HCT116 (cell line): ENCODE data around the gene SYT4. TPM values are rescaled to one million over a fixed set of nuclear protein-coding genes. Genes with fewer than 3 reads are reported as not detected.

Experiments
- ATAC-seq: fragments of 200-7000 bp; cut with Tn5 transposase; 2 replicates; pipeline ENCODE4 v1.9.1; 2020; ENCODE audit warnings: mild to moderate bottlenecking, moderate library complexity
- BruUV-seq: library from RNA; stranded (reverse); fragments of 400-500 nt; replicated peaks from 2 replicates; lab custom pipeline; 2021; lab: Mats Ljungman, UMichigan
- CTCF ChIA-PET: fragments of 300-600 bp; sonication (Branson Sonifier 250); formaldehyde crosslinking; loops from one replicate; lab custom pipeline; 2021; ENCODE audit warnings: antibody characterized with exemption; lab: Charles Lee
- POLR2A ChIA-PET: fragments of 300-600, 350-600 bp; sonication (Branson Sonifier 250); formaldehyde crosslinking; loops from one replicate; lab custom pipeline; 2021; ENCODE audit warnings: antibody characterized with exemption; lab: Charles Lee
- RAD21 ChIA-PET, 2 experiments: fragments of 300-600 bp; sonication (Branson Sonifier 250); formaldehyde crosslinking; loops; one replicate each; lab custom pipeline; 2023; ENCODE audit warnings: low total read pairs in 2 of 2; ENCODE audit not compliant: uncharacterized antibody in 2 of 2, unreplicated experiment in 2 of 2, low non-redundant PET in 1 of 2; lab: Charles Lee
- DNase-seq: peaks from one replicate; pipeline ENCODE4 v3.0.0-alpha.2; 2010; ENCODE audit warnings: low read depth, low spot score
- H2AFZ ChIP-seq: fragments of 200-600 bp; shearing (Covaris generic), sonication (generic); 2 replicates; pipeline ENCODE4 v1.6.1; 2017; ENCODE audit warnings: low read depth, mixed run types, mixed read lengths, antibody characterized with exemption, low read length; ENCODE audit not compliant: poor library complexity, severe bottlenecking
- H3K27ac ChIP-seq: 2 replicates; pipeline ENCODE4 v1.5.1; 2012; ENCODE audit warnings: low read depth, low read length
- H3K27me3 ChIP-seq: fragments of 200-600 bp; sonication (generic); 2 replicates; pipeline ENCODE4 v1.6.1; 2016; ENCODE audit warnings: mixed run types, low read length, mixed read lengths; ENCODE audit not compliant: insufficient read depth
- H3K36me3 ChIP-seq, 2 experiments: fragments of 200-500 bp in 1 of 2; fragments of 200-600 bp in 1 of 2; sonication (Bioruptor generic) in 1 of 2; sonication (generic) in 1 of 2; 2 replicates each; pipeline versions ENCODE4 v1.5.1 to v1.6.1; 2014 to 2016; ENCODE audit warnings: low read length in 2 of 2, inconsistent platforms in 1 of 2, mixed read lengths in 1 of 2, mixed run types in 1 of 2; ENCODE audit not compliant: insufficient read depth in 2 of 2, control insufficient read depth in 1 of 2
- H3K4me1 ChIP-seq, 2 experiments: fragments of 200-600 bp in 1 of 2; sonication (generic) in 1 of 2; 2 replicates each; pipeline versions ENCODE4 v1.5.1 to v1.6.1; 2012 to 2017; ENCODE audit warnings: low read length in 2 of 2, inconsistent platforms in 1 of 2, mild to moderate bottlenecking in 1 of 2, mixed read lengths in 1 of 2, mixed run types in 1 of 2, moderate library complexity in 1 of 2; ENCODE audit not compliant: insufficient read depth in 2 of 2, control insufficient read depth in 1 of 2
- H3K4me2 ChIP-seq: fragments of 200-600 bp; sonication (generic); 2 replicates; pipeline ENCODE4 v1.6.1; 2017; ENCODE audit warnings: mixed run types, low read length, mixed read lengths
- H3K4me3 ChIP-seq, 2 experiments: fragments of 200-600 bp in 1 of 2; sonication (generic) in 1 of 2; replicated peaks in 1 of 2; 2 replicates each; pipeline ENCODE4 v1.5.1; 2011 to 2016; ENCODE audit warnings: low read length in 2 of 2, control low read depth in 1 of 2, low read depth in 1 of 2, mild to moderate bottlenecking in 1 of 2, mixed read lengths in 1 of 2, mixed run types in 1 of 2
- H3K79me2 ChIP-seq: fragments of 200-600 bp; sonication (generic); 2 replicates; pipeline ENCODE4 v1.6.1; 2017; ENCODE audit warnings: mild to moderate bottlenecking, mixed run types, low read length, moderate library complexity, mixed read lengths; ENCODE audit not compliant: insufficient read depth
- H3K9ac ChIP-seq: fragments of 200-600 bp; sonication (generic); 2 replicates; pipeline ENCODE4 v1.6.1; 2016; ENCODE audit warnings: low read length, mixed read lengths
- H3K9me2 ChIP-seq: fragments of 200-600 bp; sonication (generic), shearing (Covaris generic); 2 replicates; pipeline ENCODE4 v1.6.1; 2017; ENCODE audit warnings: mixed run types, mild to moderate bottlenecking, moderate library complexity; ENCODE audit not compliant: insufficient read depth
- H3K9me3 ChIP-seq, 2 experiments: fragments of 200-500 bp in 1 of 2; fragments of 200-600 bp in 1 of 2; sonication (Bioruptor generic) in 1 of 2; sonication (generic) in 1 of 2; 2 replicates each; pipeline ENCODE4 v1.6.1; 2014 to 2017; ENCODE audit warnings: low read length in 2 of 2, mixed read lengths in 2 of 2, inconsistent platforms in 1 of 2, low read depth in 1 of 2, mild to moderate bottlenecking in 1 of 2, mixed run types in 1 of 2, moderate library complexity in 1 of 2; ENCODE audit not compliant: control insufficient read depth in 1 of 2, insufficient read depth in 1 of 2
- H4K20me1 ChIP-seq: fragments of 200-600 bp; sonication (generic), shearing (Covaris generic); 2 replicates; pipeline ENCODE4 v1.6.1; 2017; ENCODE audit warnings: mixed run types, mild to moderate bottlenecking, moderate library complexity; ENCODE audit not compliant: insufficient read depth
- ELF1 ChIP-seq: IDR thresholded peaks from 2 replicates; pipeline ENCODE4 v1.6.1; 2012; ENCODE audit warnings: low read depth, borderline replicate concordance
- MAX ChIP-seq: IDR thresholded peaks from 2 replicates; pipeline ENCODE4 v1.6.1; 2012
- POLR2AphosphoS5 ChIP-seq: IDR thresholded peaks from 2 replicates; pipeline ENCODE4 v1.6.1; 2011; ENCODE audit warnings: mild to moderate bottlenecking, low read depth, low read length, moderate library complexity
- SP1 ChIP-seq: IDR thresholded peaks from 2 replicates; pipeline ENCODE4 v1.6.1; 2012; ENCODE audit warnings: low read depth
- SRF ChIP-seq: IDR thresholded peaks from 2 replicates; pipeline ENCODE4 v1.6.1; 2012; ENCODE audit warnings: low read depth
- ZBTB33 ChIP-seq: IDR thresholded peaks from 2 replicates; pipeline ENCODE4 v1.6.1; 2011; ENCODE audit warnings: mild to moderate bottlenecking, low read length, moderate library complexity; ENCODE audit not compliant: insufficient replicate concordance; ENCODE audit errors: extremely low read depth
- ZNF274 ChIP-seq: fragments of 200-500 bp; sonication (Bioruptor generic); IDR thresholded peaks from 2 replicates; pipeline ENCODE4 v1.6.1; 2014; ENCODE audit warnings: mild to moderate bottlenecking, low read depth, low read length, inconsistent platforms
- intact Hi-C: fragments of 100-400 bp; cut with micrococcal nuclease; formaldehyde crosslinking; loops from 2 replicates; pipeline ENCODE4 v1.10.0; 2022
- total RNA-seq: library from RNA; stranded (reverse); gene quantifications from one replicate; pipeline ENCODE4 v1.2.1, GENCODE V29; 2021; ENCODE audit not compliant: unreplicated experiment
- TF ChIP-seq, protein P1 (sequence below): IDR thresholded peaks from 2 replicates; pipeline ENCODE4 v1.6.1; 2012; ENCODE audit warnings: low read depth
- TF ChIP-seq, protein P2 (sequence below): IDR thresholded peaks from 2 replicates; pipeline ENCODE4 v1.6.1; 2012

SYT4 gene
- total RNA-seq, 1 experiment from 2014 or later, result not detected

- intact Hi-C loops, result no loop called here
- ATAC-seq (no peak), DNase-seq (no peak)
- Histone ChIP-seq H3K4me2 (no peak overlapping the region), H3K4me1 (no peaks in the 10 kb centered on the region), H2AFZ (no peak overlapping the region), H3K36me3 (no peaks in the 10 kb centered on the region), H3K79me2 (no peaks in the 10 kb centered on the region), H3K27ac (no peak overlapping the region), H4K20me1 (no peaks in the 10 kb centered on the region), H3K27me3 (no peaks in the 10 kb centered on the region), H3K9me2 (no peaks in the 10 kb centered on the region), H3K4me3 (no peak overlapping the region), H3K9ac (no peak overlapping the region), H3K9me3 (peaks cover 3 to 10% of the 10 kb centered on the region in 2 experiments; a peak in 2 of 4 replicates)
- ChIA-PET CTCF (no interaction called here), POLR2A (no interaction called here), RAD21 (no interaction called here)
- no TSS peak for BruUV-seq
- TF ChIP-seq MAX (no peak), SRF (no peak), ELF1 (no peak), SP1 (no peak), POLR2AphosphoS5 (no peak), ZNF274 (no peak), ZBTB33 (no peak)
- TF ChIP-seq, protein P1, sequence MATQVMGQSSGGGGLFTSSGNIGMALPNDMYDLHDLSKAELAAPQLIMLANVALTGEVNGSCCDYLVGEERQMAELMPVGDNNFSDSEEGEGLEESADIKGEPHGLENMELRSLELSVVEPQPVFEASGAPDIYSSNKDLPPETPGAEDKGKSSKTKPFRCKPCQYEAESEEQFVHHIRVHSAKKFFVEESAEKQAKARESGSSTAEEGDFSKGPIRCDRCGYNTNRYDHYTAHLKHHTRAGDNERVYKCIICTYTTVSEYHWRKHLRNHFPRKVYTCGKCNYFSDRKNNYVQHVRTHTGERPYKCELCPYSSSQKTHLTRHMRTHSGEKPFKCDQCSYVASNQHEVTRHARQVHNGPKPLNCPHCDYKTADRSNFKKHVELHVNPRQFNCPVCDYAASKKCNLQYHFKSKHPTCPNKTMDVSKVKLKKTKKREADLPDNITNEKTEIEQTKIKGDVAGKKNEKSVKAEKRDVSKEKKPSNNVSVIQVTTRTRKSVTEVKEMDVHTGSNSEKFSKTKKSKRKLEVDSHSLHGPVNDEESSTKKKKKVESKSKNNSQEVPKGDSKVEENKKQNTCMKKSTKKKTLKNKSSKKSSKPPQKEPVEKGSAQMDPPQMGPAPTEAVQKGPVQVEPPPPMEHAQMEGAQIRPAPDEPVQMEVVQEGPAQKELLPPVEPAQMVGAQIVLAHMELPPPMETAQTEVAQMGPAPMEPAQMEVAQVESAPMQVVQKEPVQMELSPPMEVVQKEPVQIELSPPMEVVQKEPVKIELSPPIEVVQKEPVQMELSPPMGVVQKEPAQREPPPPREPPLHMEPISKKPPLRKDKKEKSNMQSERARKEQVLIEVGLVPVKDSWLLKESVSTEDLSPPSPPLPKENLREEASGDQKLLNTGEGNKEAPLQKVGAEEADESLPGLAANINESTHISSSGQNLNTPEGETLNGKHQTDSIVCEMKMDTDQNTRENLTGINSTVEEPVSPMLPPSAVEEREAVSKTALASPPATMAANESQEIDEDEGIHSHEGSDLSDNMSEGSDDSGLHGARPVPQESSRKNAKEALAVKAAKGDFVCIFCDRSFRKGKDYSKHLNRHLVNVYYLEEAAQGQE, result no peak
- TF ChIP-seq, protein P2, sequence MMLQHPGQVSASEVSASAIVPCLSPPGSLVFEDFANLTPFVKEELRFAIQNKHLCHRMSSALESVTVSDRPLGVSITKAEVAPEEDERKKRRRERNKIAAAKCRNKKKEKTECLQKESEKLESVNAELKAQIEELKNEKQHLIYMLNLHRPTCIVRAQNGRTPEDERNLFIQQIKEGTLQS, result no peak
These were observed 6.0 kb upstream of the SYT4 start for GRCh38 chr18:43283299-43283698.
